Measurements from ENCODE around the gene NT5C1A. TPM values are rescaled to one million over a fixed set of nuclear protein-coding genes. Genes with fewer than 3 reads are reported as not detected.

NT5C1A gene
- total RNA-seq, 2 donors from 2014 or later = 0.31 to 0.70 TPM

DNA sequence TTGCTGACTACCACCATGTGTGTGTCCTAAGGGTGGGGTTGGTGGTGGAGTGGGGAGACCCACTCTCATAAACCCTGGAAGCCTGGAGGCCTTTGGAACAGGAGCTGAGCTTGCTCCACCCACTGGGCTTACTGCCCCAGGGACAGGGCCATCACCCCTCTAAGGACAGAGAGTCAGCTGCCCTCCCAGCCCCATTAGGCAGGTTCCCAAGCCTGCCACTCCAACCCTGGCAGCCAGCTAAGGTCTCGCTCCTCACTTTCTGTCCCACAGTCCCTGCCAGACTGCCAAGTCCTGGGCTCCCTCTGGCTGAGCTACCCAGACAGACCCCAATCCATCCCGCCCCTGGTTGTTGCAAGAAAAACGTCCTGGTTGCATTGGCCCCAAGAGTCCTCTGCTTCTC, 3.8 kb downstream of the NT5C1A start:
- Mint-ChIP-seq H3K36me3 (ENCODE audit: low read depth) (peaks cover 5% of the 10 kb centered on the region), H3K27ac (no peak overlapping the region), H3K4me1 (peaks cover 6% of the 10 kb centered on the region), H3K27me3 (peaks cover 40% of the 10 kb centered on the region), H3K4me3 (no peak overlapping the region)
- ATAC-seq (no peak), DNase-seq (no peak)
- no peaks in the 10 kb centered on the region for H3K9me3 ChIP-seq (ENCODE audit: control insufficient read depth, low read length, poor library complexity, severe bottlenecking)

DNA sequence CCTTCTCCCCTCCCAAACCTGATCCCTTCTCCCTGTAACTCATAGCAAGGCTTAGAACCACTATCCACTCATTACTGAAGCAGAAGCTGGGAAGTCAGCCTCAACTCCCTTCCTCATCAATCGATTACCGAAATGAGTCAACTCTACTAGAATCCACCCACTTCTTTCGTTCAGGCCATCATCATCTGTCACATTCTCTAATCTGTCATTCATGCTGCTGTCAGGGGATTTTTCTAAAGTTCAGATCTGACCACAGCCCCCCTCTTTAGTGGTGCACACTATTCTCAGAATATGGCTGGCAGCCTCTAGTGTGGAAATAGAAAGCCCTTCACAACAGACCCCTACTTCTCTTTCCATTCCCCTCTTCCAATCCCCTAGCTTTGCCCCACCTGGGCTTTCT, 5.1 kb downstream of the NT5C1A start:
- Mint-ChIP-seq H3K4me3 (no peak overlapping the region), H3K27me3 (peaks cover 40% of the 10 kb centered on the region), H3K4me1 (peaks cover 6% of the 10 kb centered on the region), H3K27ac (no peak overlapping the region), H3K36me3 (ENCODE audit: low read depth) (peaks cover 5% of the 10 kb centered on the region)
- DNase-seq (no peak), ATAC-seq (no peak)
- H3K9me3 ChIP-seq (ENCODE audit: control insufficient read depth, low read length, poor library complexity, severe bottlenecking) = no peaks in the 10 kb centered on the region

DNA sequence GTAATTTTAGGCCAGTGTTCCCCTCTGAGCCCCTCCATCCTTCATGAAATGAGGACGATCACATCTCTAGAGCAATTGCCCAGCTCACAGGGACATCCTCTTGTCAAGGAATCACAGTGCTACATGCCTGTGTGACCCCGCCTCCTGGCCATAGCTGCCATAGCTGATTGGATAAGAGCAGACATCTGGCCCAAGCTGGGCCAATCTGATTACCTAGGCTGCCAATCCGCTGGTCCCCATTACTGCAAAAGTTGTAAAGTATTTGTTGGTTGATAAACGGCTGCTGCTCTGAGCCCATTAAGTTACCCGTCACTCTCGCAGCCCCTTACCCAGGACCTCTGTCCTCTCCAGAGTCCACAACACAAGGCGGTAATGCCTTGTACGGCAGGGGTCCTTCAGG, 8.3 kb downstream of the NT5C1A start:
- ATAC-seq = no peak
- Mint-ChIP-seq H3K4me1 (peaks cover 4% of the 10 kb centered on the region), H3K4me3 (no peak overlapping the region), H3K27me3 (peaks cover 20% of the 10 kb centered on the region), H3K27ac (no peak overlapping the region), H3K36me3 (ENCODE audit: low read depth) (peaks cover 2% of the 10 kb centered on the region)
- H3K9me3 ChIP-seq (ENCODE audit: control insufficient read depth, low read length, poor library complexity, severe bottlenecking) = no peaks in the 10 kb centered on the region
- no peak for DNase-seq

DNA sequence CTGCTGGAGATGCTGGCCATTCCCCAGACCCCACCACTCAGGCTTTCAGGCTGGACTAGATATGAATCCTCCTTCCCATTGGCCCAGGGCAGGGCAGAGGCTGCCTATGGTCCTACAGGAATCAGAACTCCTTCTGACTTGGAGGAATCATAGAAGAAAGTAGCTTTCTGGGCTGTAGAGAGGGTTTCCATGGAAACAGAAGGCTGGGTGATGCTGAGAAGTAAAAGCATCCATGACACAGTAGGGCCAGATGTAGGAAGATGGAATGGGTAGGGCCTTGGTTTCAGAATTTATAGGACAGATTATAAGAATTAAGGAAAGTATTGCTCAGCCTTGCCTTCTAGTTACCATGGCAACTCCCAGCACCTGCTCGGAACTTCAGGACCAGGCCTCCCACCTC, 9.0 kb downstream of the NT5C1A start:
- no peak for DNase-seq
- H3K27me3 Mint-ChIP-seq = peaks cover 13% of the 10 kb centered on the region
- no peak for ATAC-seq
- no peak overlapping the region for H3K27ac Mint-ChIP-seq
- no peaks in the 10 kb centered on the region for H3K9me3 ChIP-seq (ENCODE audit: control insufficient read depth, low read length, poor library complexity, severe bottlenecking)
- H3K36me3 Mint-ChIP-seq (ENCODE audit: low read depth) = peaks cover 2% of the 10 kb centered on the region
- peaks cover 7% of the 10 kb centered on the region for H3K4me1 Mint-ChIP-seq
- no peak overlapping the region for H3K4me3 Mint-ChIP-seq

DNA sequence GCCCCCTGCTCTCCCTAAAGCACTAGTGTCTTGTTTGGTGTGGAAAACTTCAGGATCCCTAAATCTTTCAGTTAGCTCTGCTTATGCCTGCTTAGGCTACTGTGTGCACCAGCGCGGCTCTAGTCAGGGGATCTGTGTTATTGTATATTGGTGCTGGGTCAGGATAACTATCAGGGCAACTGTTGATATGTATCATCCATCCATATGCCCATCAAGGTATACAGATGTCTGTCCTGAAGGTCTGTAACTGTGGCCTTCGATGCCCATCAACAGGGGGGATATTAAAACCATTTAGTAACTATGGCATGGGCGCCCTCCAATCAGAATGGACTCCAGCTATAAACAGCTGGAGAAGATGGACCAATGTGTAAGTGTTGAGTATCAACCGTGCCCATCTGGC, 12.4 kb downstream of the NT5C1A start:
- no peak for ATAC-seq
- H3K27ac Mint-ChIP-seq = no peak overlapping the region

DNA sequence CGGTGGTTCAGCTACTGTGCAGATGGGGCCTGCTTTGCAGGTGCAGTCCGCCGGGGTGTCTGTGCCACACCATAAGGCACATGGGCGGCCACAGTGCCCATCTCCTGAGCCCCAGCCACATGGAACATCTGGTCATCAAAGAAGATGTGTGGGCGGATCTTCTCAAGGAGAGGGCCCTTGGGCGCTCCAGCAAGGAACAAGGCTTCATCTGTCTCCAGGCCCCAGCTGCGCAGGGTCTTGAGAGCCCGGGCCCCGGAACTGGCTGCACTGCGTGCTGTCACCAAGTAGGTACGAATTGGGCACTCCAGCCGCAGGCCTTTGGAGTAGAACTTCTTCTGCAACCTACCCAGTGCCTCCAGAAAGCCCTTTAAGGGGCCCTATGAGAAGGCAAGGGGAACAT, 12.8 kb downstream of the NT5C1A start:
- H3K27ac Mint-ChIP-seq = no peak overlapping the region
- no peak for DNase-seq
- H3K4me1 Mint-ChIP-seq = peaks cover 5% of the 10 kb centered on the region
- H3K9me3 ChIP-seq (ENCODE audit: control insufficient read depth, low read length, poor library complexity, severe bottlenecking) = no peaks in the 10 kb centered on the region
- ATAC-seq = no peak
- peaks cover 14% of the 10 kb centered on the region for H3K27me3 Mint-ChIP-seq
- H3K4me3 Mint-ChIP-seq = no peak overlapping the region
- H3K36me3 Mint-ChIP-seq (ENCODE audit: low read depth) = no peaks in the 10 kb centered on the region

More for the DNA sequence above, 12.4 kb downstream of the NT5C1A start:
- Mint-ChIP-seq H3K36me3 (ENCODE audit: low read depth) (no peaks in the 10 kb centered on the region), H3K27me3 (peaks cover 10% of the 10 kb centered on the region), H3K4me3 (no peak overlapping the region), H3K4me1 (peaks cover 5% of the 10 kb centered on the region)
- no peaks in the 10 kb centered on the region for H3K9me3 ChIP-seq (ENCODE audit: control insufficient read depth, low read length, poor library complexity, severe bottlenecking)
- no peak for DNase-seq

DNA sequence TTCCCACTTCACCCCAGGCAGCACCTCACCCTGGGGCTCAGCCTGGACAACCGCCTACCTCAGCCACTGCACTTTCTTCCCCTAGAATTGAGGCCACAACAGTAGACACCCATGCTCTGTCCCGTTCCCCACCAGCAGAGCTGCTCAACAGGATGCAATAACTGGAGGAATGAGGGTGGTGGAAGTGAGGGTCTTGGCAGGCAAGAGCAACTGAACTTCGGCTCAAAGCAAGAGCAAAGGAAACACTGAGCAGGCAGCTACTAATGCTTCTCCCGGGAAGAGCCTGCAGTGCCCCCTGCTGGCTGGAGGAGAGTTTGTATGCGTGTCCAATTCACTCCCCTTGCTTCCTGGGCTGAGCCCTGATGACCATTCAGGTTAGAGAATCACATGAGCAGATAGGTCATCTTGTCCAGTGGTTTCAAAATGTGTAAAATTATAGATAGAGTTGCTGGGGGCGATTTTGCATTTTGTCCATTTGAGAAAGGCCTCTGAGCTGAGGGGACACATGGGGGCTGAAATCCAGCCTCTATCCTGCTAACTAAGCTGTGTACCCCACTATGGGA, 13.9 kb downstream of the NT5C1A start:
- no peak overlapping the region for H3K27ac Mint-ChIP-seq
- no peaks in the 10 kb centered on the region for H3K9me3 ChIP-seq (ENCODE audit: control insufficient read depth, low read length, poor library complexity, severe bottlenecking)
- H3K36me3 Mint-ChIP-seq (ENCODE audit: low read depth) = no peaks in the 10 kb centered on the region
- peak overlapping the region; percentile 9 for H3K4me3 Mint-ChIP-seq
- H3K27me3 Mint-ChIP-seq = peaks cover 21% of the 10 kb centered on the region
- H3K4me1 Mint-ChIP-seq = peaks cover 8% of the 10 kb centered on the region
- DNase-seq = peak; percentile 41 to 54 (median 44)
- ATAC-seq = peak; percentile 78

DNA sequence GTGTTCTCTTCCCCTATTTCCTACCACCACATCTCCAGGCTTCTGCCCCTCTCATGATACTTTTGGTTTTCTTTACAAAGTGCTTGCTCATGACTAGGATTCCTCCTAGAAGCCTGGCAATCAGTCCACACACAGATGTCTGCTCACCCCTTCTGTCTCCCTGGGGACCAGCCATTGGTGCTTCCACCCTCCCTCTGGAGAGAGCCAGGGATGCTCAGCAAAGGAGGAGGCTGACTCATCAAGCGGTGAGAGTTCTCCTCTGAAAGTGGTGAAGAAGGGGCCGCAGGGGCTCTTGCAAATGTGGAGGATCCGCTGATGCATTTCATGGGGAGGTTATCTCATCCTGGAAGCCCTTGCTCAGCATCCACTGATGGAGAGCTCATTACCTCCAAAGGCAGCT, 14.5 kb downstream of the NT5C1A start:
- H3K9me3 ChIP-seq (ENCODE audit: control insufficient read depth, low read length, poor library complexity, severe bottlenecking) = no peaks in the 10 kb centered on the region
- peaks cover 8% of the 10 kb centered on the region for H3K4me1 Mint-ChIP-seq
- no peak overlapping the region for H3K4me3 Mint-ChIP-seq
- H3K27me3 Mint-ChIP-seq = peaks cover 21% of the 10 kb centered on the region
- ATAC-seq (no peak), DNase-seq (no peak)
- H3K36me3 Mint-ChIP-seq (ENCODE audit: low read depth) = no peaks in the 10 kb centered on the region
- H3K27ac Mint-ChIP-seq = no peak overlapping the region

DNA sequence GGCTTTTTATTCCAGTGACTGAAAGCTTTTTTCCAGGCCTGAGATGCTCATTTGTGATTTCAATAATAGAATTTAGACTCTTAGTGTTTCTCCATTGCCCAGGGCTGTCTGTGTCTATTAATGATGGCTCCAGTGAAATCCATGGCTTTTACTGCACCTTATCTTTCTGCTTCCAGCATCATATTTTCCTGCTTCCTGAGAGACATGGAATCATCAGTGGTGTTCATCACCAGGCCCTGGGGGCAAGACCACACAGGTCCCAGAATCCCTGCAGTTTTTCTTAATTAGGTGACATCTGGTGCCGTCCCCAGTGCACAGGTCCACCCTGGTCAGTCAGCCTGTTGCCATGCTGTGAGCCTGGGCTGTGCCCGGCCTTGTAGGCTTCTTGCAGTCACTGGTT, 15.5 kb downstream of the NT5C1A start:
- no peaks in the 10 kb centered on the region for H3K9me3 ChIP-seq (ENCODE audit: control insufficient read depth, low read length, poor library complexity, severe bottlenecking)
- no peak overlapping the region for H3K27ac Mint-ChIP-seq
- peaks cover 8% of the 10 kb centered on the region for H3K4me1 Mint-ChIP-seq
- peaks cover 21% of the 10 kb centered on the region for H3K27me3 Mint-ChIP-seq
- DNase-seq (no peak), ATAC-seq (no peak)
- no peaks in the 10 kb centered on the region for H3K36me3 Mint-ChIP-seq (ENCODE audit: low read depth)
- no peak overlapping the region for H3K4me3 Mint-ChIP-seq

DNA sequence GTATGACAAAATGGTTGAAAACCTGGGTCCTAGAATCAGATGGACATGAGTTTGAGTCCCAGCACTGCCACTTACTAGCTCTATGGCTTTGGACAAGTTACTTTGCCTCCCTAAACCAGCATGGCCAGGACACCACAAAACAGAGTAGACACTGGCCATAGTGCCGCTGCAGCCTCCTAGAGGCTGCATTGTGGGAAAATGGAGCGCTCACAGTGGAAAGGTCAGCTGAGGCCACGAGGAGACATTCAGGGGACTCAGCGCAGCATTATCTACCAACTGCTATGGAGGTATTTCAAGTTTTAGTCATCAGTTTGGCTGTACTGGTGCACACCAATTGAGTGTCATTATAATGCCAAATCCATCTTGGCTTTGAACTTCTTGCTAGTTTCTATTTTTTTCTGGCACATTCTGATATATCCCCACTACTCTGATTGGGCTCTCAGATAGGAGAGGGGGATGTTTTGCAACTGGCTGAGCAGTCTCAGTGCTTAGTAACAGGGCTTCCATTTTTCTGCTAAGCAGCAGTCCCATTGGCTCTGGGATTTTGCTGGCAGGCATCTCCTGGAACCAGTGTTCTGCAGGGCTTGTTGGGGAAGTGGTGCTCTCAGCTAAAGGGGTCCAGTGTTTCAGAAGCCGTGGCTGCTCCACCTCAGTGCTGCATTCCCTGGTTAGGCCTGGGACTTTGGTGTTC, 16.2 kb downstream of the NT5C1A start:
- Mint-ChIP-seq H3K27me3 (peaks cover 21% of the 10 kb centered on the region), H3K36me3 (ENCODE audit: low read depth) (no peaks in the 10 kb centered on the region), H3K27ac (no peak overlapping the region), H3K4me1 (peaks cover 8% of the 10 kb centered on the region), H3K4me3 (no peak overlapping the region)
- DNase-seq = no peak
- no peaks in the 10 kb centered on the region for H3K9me3 ChIP-seq (ENCODE audit: control insufficient read depth, low read length, poor library complexity, severe bottlenecking)
- no peak for ATAC-seq

DNA sequence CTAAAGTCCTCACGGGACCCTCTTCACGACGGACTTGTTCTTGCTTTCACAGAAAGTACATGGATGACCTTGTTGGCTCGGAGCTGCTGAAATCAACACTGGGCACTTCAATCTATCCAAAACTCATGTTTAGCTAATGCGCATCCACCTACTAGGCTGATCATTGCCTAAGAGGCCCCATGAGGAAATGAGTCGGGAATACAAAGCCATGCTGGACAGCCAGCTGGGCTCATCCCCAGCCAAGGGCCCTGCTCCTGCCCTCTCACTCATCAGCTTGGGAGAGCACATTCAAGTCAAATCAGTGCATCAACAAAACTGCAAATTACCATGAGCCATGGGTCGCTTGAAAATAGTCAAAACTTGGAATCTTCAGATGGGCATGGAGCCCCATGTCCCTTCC, 17.6 kb downstream of the NT5C1A start:
- no peak overlapping the region for H3K27ac Mint-ChIP-seq
- H3K4me3 Mint-ChIP-seq = no peak overlapping the region
- peaks cover 21% of the 10 kb centered on the region for H3K27me3 Mint-ChIP-seq
- DNase-seq (no peak), ATAC-seq (no peak)
- peaks cover 8% of the 10 kb centered on the region for H3K4me1 Mint-ChIP-seq
- no peaks in the 10 kb centered on the region for H3K36me3 Mint-ChIP-seq (ENCODE audit: low read depth)
- H3K9me3 ChIP-seq (ENCODE audit: control insufficient read depth, low read length, poor library complexity, severe bottlenecking) = no peaks in the 10 kb centered on the region

DNA sequence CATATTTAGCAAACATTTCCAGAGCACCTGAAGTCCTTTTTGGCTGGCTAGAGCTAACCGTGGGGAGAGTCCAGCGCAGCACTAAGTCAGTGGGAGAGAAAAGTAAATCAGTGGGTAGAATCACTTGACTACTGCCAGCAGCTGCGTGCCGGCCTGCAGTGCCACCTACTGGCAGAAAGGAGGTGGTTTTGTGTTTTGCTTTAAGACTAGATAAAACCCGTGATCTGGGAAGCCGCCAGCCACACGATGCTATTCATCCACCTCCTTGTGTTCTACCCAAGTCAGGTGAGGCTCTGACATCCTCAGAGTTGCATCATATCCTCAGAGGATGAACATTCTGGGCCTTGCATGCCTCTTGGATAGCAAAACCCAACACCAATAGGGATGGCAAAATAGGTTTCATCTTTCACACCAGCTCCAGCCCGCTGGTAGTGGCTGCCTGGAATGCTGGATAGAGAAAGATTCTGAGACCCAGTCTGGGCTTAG, 18.3 kb downstream of the NT5C1A start:
- Mint-ChIP-seq H3K4me1 (peaks cover 8% of the 10 kb centered on the region), H3K27ac (no peak overlapping the region), H3K4me3 (no peak overlapping the region), H3K27me3 (peaks cover 21% of the 10 kb centered on the region), H3K36me3 (ENCODE audit: low read depth) (no peaks in the 10 kb centered on the region)
- DNase-seq (peak; percentile 46 to 63 (median 48)), ATAC-seq (peak; percentile 84)
- no peaks in the 10 kb centered on the region for H3K9me3 ChIP-seq (ENCODE audit: control insufficient read depth, low read length, poor library complexity, severe bottlenecking)

DNA sequence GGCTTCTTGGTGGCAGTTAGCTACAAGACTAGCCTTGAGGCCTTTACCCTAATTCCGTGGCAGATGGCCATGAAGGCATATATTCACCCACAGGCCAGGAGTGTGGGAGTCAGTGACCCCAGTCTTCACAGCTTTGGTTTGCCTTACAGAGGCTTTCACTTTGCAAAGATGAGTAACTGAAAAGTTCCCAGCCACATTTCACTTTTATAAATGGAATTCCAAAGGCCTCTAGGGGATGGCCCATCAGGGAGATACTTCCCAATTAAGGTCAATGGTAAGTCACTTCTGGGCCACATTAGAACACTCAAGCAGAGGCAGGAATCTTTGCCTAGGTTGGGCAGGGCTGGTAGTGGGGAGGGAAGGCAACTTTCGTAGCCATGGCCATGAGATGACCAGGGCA, 19.4 kb downstream of the NT5C1A start:
- H3K4me1 Mint-ChIP-seq = peaks cover 7% of the 10 kb centered on the region
- no peaks in the 10 kb centered on the region for H3K9me3 ChIP-seq (ENCODE audit: control insufficient read depth, low read length, poor library complexity, severe bottlenecking)
- DNase-seq = no peak
- no peak overlapping the region for H3K27ac Mint-ChIP-seq
- no peak for ATAC-seq
- H3K4me3 Mint-ChIP-seq = no peak overlapping the region
- H3K36me3 Mint-ChIP-seq (ENCODE audit: low read depth) = no peaks in the 10 kb centered on the region
- H3K27me3 Mint-ChIP-seq = peaks cover 21% of the 10 kb centered on the region

DNA sequence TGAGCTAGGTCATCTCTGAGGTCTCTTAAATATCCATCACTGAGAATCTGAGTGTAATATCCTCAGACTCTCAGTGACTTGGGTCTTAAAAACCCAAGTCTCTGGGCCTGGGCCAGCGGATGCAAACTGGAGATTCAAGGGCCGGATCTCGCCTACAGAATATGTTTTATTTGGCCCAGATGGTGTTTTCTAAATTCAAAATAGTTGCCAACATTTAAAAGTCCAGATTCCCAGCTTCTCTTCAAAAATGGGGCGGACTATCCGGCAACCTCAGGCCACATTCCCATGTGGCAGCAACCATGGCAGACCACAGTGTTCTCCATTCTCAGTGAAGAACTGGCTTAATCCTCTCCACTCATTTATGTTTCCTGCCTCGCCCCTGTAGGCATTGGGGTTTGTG, 19.8 kb downstream of the NT5C1A start:
- Mint-ChIP-seq H3K27ac (no peak overlapping the region), H3K27me3 (peaks cover 17% of the 10 kb centered on the region), H3K36me3 (ENCODE audit: low read depth) (no peaks in the 10 kb centered on the region), H3K4me3 (no peak overlapping the region), H3K4me1 (peaks cover 7% of the 10 kb centered on the region)
- DNase-seq (no peak), ATAC-seq (no peak)
- no peaks in the 10 kb centered on the region for H3K9me3 ChIP-seq (ENCODE audit: control insufficient read depth, low read length, poor library complexity, severe bottlenecking)

Measured in T-helper 17 cell (primary cell).